ENCODE data around the gene IGFBPL1.
"Not testable (repeated sequence)": the region's sequence is repeated elsewhere in the genome, so short reads cannot be mapped to it uniquely, and the experiment has no call there.

The IGFBPL1 gene

DNA sequence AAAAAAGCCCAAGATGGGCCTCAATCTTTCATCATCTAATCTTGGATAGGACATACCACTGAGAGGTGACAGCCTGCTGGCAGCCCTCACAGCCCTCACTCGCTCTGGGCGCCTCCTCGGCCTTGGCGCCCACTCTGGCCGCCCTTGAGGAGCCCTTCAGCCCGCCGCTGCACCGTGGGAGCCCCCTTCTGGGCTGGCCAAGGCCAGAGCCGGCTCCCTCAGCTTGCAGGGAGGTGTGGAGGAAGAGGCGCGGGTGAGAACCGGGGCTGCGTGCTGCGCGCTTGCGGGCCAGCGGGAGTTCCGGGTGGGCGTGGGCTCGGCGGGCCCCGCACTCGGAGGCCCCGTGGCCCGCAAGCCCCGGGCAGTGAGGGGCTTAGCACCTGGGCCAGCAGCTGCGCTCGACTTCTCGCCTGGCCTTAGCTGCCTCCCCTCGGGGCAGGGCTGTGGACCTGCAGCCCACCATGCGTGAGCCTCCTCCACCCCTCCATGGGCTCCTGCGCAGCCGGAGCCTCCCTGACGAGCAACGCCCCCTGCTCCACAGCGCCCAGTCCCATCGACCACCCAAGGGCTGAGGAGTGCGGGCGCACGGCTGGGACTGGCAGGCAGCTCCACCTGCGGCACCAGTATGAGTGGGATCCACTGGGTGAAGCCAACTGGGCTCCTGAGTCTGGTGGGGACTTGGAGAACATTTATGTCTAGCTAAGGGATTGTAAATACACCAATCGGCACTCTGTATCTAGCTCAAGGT is 46.7 kb downstream of the IGFBPL1 start:
- DNase-seq (ENCODE audit: low read depth) = not testable (repeated sequence)

- no peak for DNase-seq (ENCODE audit: low read depth)
Observed at GRCh38 chr9:38376021-38376670, 48.1 kb downstream of the IGFBPL1 start.

GRCh38 chr9:38375572-38375963 is 48.7 kb downstream of the IGFBPL1 start:
- DNase-seq (ENCODE audit: low read depth) = no peak

- DNase-seq (ENCODE audit: low read depth) = no peak
Observed at GRCh38 chr9:38374847-38375571, 49.2 kb downstream of the IGFBPL1 start.

DNA sequence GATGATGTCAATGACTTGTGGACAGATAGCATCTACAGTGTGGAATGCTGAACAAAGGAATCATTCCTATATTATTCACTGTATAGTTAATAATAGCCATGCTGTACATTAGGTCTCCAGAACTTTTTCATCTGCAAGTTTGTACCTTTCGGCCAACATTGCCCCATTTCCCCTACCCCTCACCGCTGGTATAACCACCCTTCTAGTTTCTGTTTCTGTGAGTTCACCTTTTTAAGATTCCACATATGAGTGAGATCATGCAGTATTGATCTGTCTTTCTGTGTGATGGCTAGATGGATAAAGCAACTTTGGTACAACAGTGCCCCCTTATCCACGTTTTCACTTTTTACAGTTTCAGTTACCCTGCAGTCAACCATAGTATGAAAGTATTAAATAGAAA is 50.6 kb downstream of the IGFBPL1 start:
- no peak for DNase-seq (ENCODE audit: low read depth)

DNA sequence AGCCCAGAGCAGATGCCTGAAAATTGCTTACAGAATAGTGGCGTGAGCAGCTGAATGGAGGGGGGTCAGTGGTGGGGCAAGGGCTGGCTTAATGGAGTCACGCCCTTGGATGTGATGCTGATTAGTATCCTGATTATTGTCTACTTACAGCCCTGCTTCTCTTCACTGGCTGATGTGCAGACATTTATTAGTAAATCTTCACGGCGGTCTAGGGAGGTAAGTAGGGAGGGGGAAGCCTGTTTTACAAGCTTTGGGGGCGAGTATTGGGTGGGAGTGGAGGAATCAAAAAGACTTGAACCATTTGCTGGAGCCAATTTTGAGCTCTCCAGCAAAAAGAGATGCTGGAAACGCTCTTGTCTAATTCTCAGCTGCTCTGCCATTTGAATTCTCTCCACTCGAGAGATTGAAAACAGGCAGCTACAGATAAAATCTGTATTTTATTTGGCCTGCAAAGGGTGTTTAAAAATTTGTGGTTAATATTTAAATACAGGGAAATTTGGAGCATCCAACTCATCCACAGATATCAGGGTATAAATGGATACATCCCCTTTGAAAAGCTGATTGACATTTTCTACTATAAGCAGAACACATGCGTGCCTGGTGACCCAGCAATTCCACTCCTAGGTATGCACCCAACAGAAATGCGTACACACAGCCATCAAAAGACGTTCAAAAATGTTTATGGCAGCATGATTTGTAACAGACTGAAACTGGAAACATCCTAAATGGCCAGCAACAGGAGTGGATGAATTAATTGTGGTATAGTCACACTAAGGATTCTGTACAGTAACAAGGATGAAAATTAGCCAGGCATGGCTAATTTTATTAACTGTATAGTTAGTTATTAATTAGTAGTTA is 51.3 kb downstream of the IGFBPL1 start:
- no peak for DNase-seq (ENCODE audit: low read depth)

DNA sequence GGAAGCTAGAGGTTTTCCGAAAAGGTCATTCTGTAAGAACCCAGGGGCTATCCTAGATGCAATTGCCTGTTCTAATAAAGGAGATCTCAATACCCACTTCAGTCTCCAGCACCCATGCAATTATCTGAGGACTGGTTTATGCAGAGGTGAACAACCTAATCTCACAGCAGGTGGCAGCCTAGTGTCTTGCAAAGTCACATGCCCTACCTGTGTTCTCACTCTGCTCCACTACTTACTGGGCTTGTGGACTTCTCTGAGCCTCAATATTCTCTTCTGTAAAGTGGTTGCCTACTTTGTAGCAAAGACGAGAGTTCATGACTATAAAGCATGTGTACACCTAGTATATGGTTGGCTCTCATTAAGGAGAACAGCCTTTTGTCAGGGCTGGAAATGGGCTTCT is 52.8 kb downstream of the IGFBPL1 start:
- no peak for DNase-seq (ENCODE audit: low read depth)

GRCh38 chr9:38370176-38370575 is 54.1 kb downstream of the IGFBPL1 start:
- no peak for DNase-seq (ENCODE audit: low read depth)

DNA sequence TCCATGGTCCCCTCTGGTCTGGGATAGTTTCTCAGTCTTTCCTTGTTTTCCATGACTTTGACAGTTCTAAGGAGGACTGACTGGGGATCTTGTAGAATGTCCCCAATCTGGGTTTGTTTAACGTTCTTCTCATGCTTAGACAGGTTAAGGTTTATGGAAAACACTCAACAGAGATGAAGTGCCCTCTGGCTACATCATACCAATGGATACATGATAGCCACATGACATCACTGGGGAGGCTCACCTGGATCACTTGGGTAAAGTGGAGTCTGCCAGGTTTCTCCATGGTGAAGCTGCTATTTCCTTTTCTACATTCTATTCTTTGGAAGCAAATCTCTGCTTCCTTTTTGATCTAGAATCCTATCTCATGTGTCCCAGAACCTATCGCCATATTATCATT is 55.5 kb downstream of the IGFBPL1 start:
- no peak for DNase-seq (ENCODE audit: low read depth)

GRCh38 chr9:38367898-38368297 is 56.4 kb downstream of the IGFBPL1 start:
- no peak for DNase-seq (ENCODE audit: low read depth)

DNA sequence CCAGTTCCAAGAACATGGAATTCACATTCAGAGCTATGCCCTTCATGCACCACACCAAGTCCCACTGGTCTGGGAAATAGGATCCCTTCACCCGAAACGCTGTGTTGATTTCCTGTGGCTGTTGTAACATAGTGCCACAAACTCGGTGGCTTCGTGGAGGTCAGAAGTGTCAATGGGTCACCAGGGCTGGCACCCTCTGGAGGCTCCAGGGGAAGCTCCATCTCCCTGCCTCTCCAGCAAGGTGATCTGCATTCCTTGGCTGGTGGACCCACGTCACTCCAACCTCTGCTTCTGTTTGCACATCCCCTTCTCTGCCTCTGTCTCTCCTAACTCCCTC is 60.7 kb downstream of the IGFBPL1 start:
- DNase-seq (ENCODE audit: low read depth) = no peak

GRCh38 chr9:38362852-38363588 is 61.2 kb downstream of the IGFBPL1 start:
- DNase-seq (ENCODE audit: low read depth) = no peak

- no peak for DNase-seq (ENCODE audit: low read depth)
Observed at GRCh38 chr9:38361473-38361850, 62.8 kb downstream of the IGFBPL1 start.

GRCh38 chr9:38360839-38361472 is 63.3 kb downstream of the IGFBPL1 start:
- no peak for DNase-seq (ENCODE audit: low read depth)

DNA sequence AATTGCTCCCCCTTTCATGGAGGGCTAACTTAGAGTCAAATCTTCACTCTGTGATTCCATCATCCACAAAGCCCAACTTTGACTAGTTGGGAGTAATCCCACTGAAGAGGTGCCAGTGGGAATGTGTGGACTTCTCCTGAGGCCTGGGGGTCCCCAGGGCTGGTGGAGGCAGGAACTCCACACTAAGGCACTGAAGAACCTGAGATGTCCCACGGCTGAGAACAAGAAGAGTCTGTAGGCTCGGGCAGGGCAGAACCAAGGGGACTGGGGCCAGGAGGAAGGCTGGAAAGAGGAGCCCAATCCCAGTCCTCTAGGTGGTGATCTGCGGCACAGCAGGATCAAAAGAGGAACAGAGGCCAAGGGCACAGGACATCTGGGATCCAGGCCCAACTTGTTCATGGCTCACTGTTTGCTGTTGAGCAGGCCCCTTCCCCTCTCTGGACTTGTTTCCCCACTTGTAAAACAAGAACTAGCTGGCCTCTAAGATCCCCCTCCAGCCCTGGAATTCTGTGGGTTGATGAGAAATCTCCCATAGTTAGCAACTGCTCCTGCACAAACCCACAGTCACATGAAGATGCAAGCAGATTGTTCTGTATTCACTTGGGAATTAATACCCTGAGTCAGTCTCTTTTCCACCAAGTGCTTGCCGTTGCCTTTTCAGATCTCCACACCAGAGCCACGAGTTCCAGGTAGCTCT is 64.4 kb downstream of the IGFBPL1 start:
- no peak for DNase-seq (ENCODE audit: low read depth)

- DNase-seq (ENCODE audit: low read depth) = no peak
Observed at GRCh38 chr9:38359297-38359653, 65.0 kb downstream of the IGFBPL1 start.

DNA sequence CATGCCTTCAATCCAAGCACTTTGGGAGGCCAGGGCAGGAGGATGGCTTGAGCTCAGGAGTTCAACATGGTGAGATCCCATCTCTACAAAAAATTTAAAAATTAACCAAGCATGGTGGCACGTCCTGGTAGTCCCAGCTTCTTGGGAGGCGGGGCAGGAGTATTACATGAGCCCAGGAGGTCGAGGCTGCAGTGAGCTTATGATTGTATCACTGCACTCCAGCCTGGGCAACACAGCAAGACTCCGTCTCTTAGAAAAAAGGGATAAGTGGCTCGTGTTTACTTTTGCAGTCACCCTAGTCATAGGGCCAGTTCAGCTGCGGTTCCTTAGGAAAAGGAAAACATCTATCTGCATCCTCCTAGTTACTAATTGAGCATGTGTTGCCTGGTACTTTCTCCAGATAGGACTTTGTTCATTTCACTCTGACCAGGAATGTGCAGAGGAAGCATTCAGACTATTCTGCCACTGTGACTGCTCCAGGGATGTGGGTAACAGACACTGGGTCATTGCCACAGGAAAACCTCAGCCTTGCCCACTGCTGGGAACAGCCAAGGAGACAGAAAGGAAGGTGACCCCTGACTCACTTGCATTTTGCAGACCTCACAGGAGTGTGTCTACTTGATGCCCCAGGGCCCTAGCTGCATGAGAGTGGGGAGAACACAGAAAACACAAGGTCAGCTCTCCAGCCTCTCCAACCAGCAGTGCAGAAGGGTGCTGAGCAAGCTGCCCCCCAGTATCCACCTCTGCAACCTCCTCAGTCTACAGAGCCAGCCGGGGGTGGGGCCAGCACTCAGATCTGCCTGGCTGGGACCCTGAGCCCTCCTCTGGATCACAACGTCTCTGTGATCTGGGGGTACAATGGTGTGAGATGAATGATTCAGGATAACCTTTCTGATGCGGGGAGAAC is 65.6 kb downstream of the IGFBPL1 start:
- DNase-seq (ENCODE audit: low read depth) = no peak

GRCh38 chr9:38357350-38358114 is 66.7 kb downstream of the IGFBPL1 start:
- DNase-seq (ENCODE audit: low read depth) = no peak

- DNase-seq (ENCODE audit: low read depth) = no peak
Observed at GRCh38 chr9:38356851-38357250, 67.4 kb downstream of the IGFBPL1 start.

Measured in stimulated activated CD8-positive, alpha-beta memory T cell treated with anti-CD3 and anti-CD28 coated beads, Interleukin-12 subunit alpha, Interleukin-12 subunit beta, amount 100 ng/mL, for 1 hour (primary cell).